Skin of body (tissue), 2 donors: ENCODE data around the gene PABPC1L. TPM values are rescaled to one million over a fixed set of nuclear protein-coding genes. Genes with fewer than 3 reads are reported as not detected.

Source experiments
- DNase-seq: peaks from one replicate; lab custom pipeline; 2025; lab: John Stamatoyannopoulos, UW
- total RNA-seq: library from RNA; depleted of rRNA; stranded (reverse); fragments of >200 nt; gene quantifications from one replicate; pipeline ENCODE4 v1.2.3, GENCODE V29; 2014

PABPC1L gene
- total RNA-seq, 1 donor from 2014 or later: 18.3 TPM

GRCh38 chr20:44942264-44942973 is 32.6 kb downstream of the PABPC1L start:
- DNase-seq: no peak

GRCh38 chr20:44943828-44944227 is 34.0 kb downstream of the PABPC1L start:
- DNase-seq: no peak

DNA sequence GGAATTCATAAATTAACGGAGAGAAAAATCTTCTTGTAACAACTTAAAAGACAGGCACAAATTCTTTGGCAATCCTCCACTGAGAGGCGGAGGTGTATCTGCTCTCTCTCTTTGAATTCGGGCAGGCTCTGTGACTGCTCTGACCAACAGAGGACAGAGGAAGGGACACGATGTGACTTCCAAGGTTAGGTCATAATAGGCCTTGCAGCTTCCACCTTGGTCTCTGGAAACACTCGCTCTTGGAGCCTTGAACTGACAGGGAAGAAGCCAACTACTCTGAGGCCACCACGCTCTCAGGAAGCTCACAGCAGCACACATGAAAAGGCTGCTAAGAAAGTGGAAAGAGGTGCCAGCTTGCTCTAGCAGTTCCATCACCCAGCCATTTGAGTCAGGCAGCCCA is 35.4 kb downstream of the PABPC1L start:
- DNase-seq: no peak

- DNase-seq: no peak
Measured at GRCh38 chr20:44946271-44946852, 36.5 kb downstream of the PABPC1L start.

- DNase-seq: no peak
Measured at GRCh38 chr20:44948107-44948506, 38.2 kb downstream of the PABPC1L start.

GRCh38 chr20:44948513-44948912 is 38.7 kb downstream of the PABPC1L start:
- no peak for DNase-seq

GRCh38 chr20:44950368-44950767 is 40.5 kb downstream of the PABPC1L start:
- no peak for DNase-seq

DNA sequence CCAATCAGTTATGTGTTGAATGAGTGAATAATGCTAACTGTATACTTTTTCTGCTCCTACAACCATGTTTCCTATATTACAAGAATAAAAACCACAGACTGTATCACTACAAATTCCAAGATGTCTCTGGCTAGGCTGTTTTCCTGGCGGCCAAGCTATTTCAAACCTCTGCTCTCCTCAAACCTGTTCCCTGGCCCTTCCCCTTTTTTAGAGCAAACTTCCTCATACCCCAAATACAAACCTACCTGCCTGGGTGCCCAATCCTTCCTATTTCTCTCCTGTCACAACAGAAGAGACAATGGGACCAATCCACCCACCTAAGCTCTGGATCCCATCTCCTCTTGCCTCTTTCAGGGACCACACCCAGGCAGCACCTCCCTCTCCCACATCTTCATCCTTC is 42.9 kb downstream of the PABPC1L start:
- DNase-seq: no peak

DNA sequence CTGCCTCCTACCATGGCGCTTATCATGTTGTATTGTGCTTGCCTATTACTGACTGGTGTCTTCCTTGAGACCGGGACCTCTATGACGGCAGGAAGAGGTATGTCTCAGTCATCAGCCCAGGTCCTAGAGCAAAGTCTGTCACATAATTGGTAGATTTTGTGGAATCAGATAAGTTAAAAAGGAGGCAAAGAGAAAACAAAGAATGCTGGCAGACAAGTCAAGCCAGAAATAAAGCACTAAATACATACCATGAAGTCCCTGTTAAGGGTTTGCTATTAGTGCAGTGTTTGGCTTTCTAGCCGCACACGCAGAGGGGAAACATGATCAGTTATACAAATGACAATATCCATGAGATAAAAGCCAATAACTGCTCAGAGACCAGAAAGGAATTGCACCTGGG is 44.4 kb downstream of the PABPC1L start:
- no peak for DNase-seq

GRCh38 chr20:44955270-44955669 is 45.4 kb downstream of the PABPC1L start:
- DNase-seq: no peak

DNA sequence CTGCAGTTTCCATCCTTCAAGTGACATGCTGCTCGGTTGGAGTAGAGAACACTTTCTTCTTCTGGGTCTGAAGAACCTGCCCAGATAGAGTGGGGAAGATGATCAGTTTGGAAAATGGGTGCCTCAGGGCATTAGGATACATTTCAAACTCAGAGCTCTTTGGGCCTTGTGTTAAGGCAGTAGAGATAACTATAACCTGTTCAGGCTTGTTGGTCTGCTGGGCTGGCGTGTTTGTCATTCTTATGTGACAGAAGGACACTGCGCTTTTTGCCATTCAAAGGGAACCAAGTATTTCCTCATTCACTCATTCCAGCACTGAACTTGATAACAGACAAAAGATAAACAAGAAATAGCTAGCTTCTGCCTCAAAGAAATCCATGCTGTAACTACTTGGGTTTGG is 46.5 kb downstream of the PABPC1L start:
- DNase-seq: no peak

DNA sequence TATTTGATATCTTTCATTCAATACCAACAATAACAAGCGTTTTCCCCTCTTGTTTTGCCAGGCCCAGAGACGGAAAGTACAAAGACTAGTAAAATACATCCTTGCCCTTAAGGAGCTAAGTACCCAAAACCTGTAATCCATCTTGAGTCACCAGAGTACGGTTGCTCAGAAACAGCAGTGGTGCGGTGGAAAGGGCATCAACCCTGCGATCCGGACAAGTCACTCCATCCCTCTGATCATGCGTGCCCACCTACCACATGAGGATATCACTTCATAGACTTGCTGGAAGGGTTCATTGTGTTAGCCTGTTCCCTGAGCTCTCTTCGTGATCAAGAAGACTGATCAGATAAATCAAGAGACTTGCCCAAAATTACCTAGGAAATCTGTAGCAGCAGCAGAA is 48.4 kb downstream of the PABPC1L start:
- no peak for DNase-seq

- DNase-seq: no peak
Measured at GRCh38 chr20:44959082-44959637, 49.3 kb downstream of the PABPC1L start.

DNA sequence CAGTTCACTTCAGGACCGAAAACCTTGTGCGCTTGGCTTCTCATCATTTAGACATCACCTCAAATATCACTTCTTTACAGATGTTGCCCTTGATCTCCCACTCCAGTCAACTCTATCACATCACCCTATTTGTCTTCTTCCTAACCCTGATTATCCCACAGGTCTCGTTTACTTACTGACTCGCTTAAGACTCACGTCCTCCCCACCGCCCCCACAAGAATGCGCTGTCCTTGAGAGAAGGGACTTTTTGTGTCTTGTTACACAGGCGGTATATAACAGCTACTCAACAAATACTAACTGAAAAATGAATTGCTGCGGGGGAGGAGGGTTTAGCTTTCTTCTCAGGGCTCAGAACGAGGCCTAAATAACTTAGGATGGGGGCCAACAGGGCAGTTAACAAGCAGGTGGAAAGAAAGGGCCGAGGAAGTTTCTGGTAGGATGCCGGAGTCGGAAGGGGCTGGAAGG is 49.8 kb downstream of the PABPC1L start:
- DNase-seq: no peak

DNA sequence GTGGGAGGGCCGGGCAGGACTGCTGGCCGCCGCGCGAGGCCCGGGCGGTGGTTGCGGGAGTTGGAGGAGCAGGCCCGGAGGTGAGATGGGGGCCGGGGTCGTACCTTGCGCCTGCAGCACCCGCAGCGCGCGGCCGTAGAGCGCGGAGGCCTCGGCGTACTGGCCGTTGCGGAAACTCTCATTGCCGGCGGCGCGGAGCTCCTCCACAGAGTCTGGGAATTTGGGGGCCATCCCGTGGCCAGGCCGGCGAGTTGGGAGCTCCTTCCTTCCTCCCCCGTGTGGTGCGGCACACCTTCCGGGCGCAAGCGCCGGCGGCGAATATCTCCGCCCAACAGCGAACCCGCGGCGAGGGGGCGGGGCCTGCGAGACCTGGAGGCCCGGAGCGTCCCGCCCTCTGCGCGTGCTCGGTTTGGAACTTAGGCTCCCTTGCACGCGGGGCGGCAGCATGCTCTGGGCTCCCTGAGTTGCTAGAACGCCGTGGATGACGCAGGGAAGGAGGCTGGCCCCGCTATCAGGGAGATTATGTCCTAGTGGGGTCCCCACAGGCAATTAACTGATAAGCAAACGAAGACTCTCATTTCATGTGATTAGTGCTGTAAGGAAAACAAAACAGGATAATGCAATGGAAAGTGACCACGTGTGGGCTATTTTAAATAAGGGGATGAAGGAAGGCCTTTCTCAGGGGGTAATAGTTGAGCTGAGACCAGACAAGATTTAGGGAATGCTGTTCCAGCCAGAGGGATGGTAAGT is 50.4 kb downstream of the PABPC1L start, which contains the start of gene TOMM34:
Gene TOMM34, minus strand, starts transcription at position 295 of the 750 bp plus-strand sequence. Its CDS starts 64 bp downstream, at position 231.
- peak; percentile 67 for DNase-seq

DNA sequence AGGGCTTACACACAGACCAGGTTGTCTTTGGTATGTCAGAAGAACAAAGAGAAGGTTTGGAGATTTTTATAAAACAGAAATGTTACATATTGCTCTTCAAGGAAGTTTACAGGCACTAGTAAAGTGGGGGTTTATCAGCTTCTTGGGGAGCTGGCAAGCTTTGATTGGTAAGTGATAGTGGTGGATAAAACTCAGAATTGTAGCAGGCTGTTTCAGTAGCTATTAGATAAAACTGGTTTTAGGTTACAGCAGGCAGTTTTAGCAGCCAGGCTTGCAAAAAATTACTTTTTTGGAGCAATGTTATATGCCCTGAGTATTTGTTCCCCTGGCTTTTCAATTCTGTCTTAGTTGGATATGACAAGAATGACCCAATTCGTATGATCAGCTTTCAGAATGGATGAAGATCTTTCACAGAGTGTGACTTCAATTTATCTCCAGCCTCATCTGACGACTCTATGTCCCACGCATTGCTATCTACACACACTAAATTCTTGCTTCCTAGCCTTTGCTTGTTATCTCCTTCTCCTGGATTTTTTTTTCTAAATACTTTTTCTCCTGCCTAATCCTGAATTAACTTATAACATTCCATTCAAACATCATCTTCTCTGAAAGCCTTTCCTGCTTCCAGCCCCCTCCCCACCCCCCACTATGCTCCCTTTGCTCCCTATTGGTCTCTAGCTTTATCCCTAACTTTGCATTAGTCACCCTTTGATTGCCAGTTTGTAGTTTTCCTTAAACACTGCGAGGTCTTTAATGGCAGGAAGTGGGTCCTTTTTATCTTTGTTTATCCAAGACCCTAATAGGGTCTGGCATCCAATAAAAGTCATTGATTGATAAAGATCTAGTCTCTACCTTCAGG is 51.4 kb downstream of the PABPC1L start:
- DNase-seq: no peak

DNA sequence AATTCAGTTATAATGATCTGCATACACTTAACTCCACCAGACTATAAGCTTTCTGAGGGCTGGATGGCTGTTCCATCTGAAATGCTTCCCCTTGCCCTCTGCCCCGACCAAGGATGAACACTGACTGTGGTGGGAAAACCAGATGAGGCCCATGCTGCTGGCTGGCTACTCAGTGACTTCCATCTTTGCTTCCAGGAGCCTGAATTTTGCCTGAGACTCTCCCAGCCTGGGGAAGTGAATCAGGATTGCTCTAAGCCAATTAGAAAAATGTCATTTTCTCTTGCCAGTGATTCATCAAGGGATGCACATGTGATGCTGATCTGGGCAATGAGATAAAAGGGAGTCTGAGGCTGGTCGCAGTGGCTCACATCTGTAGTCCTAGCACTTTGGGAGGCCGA is 52.0 kb downstream of the PABPC1L start:
- no peak for DNase-seq

DNA sequence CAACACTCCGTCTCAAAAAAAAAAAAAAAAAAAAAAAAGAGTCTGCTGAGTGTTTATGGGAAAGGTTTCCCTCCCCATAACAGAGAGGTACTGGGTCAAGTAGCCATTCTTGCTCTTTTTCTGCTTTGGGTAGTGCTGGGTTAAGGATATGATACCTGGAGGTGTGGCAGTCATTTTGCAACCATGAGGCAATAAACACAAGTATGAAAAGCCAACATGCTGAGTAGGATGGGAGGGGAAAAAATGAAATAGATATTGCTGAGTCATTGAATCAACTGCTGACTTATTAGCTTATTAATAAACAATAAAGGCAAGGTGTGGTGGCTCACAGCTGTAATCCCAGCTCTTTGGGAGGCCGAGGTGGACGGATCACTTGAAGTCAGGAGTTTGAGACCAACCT is 52.6 kb downstream of the PABPC1L start:
- DNase-seq: no peak

GRCh38 chr20:44963325-44964215 is 53.7 kb downstream of the PABPC1L start:
- no peak for DNase-seq

- no peak for DNase-seq
Measured at GRCh38 chr20:44965651-44966029, 55.8 kb downstream of the PABPC1L start.
